ENCODE data around the gene NPTN.
A peak's percentile ranks its signal among the peaks of the same experiment; 100 is the strongest.
"Not testable (repeated sequence)": the region's sequence is repeated elsewhere in the genome, so short reads cannot be mapped to it uniquely, and the experiment has no call there.

The NPTN gene

DNA sequence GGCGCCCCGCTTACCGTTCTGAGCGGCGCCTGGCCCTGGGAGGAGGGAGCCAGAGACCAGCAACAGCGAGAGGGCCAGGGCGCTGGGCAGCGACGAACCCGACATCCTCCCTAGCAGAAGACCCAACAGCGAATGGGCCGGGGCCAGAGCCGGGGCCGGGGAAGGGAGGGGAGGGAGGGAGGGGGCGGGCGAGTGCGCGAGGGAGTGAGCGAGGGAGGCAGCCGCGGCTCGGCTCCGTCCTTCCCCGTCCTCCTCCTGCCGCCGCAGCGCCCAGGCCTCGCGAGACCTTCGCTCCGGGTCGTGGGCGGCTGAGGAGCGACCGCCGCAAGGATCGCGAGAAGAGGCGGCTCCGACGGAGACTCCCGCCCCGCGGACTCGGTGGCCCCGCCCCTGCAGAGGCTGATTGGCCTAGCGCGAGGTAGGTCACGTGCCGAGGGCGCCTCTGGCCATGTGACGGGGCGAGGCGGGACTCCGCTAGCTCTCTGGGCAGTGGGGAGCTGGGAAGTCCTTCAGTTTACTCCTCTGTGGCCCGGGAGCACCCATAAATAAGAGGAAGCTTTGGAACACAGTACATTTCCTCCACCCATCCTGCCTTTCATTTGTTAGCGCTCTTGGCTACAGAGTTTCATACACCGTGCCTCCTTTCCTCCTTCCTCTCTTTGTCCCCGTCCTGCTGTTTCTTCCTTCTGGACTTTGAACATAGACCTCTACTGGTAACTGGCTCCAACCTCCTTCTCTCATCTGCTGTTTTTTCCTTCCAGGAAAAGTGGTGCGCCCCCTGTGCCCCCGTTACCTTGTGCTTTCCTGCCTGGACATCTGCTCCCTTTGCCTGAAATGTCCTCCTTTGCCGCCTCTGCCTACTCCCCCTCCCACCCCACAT, at the start of gene NPTN:
TSS of gene NPTN (minus strand) at position 279 of the 880 bp plus-strand sequence. CDS start at position 105, 174 bp downstream.
- DNase-seq, result peak; percentile 78

DNA sequence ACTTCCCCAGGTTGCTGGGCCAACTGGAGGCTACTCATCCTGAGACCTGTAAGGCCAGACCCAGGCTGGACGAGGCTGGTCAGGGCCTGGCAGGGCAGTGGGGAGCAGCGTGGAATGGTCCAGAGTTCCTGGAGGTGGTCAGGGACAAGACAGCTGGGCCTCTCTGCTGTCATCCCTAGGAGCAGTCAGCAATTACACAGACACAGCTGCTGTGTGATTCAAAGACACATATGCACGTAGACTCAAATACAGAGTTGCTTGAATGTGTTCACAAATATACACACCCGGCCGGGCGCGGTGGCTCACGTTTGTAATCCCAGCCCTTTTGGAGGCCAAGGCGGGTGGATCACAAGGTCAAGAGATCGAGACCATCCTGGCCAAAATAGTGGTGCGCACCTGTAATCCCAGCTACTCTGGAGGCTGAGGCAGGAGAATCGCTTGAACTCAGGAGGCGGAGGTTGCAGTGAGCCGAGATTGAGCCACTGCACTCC, 49.5 kb upstream of the NPTN start:
- no peak for DNase-seq

DNA sequence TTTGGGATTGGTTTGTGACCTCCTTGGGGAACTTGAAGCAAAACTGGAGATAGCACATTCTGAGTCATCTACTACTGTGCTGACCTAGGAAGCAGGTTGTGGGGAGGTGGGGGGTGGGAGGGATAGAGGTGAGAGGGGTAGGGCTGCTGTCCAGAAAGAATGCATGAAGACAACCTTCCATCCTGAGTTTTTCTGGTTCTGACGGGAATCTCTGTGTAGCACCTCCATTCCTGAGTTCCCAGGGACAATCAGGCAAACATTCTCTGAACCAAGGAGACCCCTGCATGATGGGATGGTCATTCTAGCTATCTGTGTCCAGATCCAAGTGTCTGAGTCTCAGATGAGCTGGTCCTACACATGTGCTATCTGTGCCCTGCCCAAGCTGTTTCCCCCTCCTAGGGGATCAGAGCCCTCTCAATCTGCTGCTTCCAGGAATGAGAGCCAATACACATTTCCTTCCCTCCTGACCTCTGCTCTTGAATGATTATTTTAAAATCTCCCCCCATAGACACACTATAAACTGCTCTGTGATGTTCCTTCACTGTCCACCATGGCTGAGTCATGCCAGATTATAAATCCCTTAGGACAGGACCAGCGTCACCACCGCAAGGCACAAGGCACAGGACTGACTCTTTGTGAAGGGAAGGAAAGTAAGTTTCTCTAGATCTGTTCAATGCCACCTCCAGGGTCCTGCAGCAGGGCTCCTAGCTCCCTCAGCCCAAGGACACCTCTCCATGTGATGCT, 48.8 kb upstream of the NPTN start:
- no peak for DNase-seq

DNA sequence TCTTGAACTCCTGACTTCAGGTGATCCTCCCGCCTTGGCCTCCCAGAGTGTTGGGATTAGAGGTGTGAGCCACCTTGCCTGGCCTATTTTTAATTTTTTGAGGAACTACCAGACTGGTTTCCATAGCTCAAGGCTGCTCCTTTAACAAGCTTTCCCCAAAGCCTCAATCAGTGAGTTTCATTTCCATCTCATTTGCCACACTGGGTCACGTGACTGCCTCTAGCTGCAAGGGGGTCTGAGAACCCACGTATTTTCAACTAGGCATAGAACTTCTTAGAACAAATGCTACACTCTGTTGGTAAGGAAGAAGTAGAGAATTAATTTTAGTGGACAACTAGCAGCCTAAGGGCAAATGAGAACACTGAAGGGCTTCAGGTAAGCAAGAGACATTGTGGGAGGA, 47.9 kb upstream of the NPTN start:
- no peak for DNase-seq

DNA sequence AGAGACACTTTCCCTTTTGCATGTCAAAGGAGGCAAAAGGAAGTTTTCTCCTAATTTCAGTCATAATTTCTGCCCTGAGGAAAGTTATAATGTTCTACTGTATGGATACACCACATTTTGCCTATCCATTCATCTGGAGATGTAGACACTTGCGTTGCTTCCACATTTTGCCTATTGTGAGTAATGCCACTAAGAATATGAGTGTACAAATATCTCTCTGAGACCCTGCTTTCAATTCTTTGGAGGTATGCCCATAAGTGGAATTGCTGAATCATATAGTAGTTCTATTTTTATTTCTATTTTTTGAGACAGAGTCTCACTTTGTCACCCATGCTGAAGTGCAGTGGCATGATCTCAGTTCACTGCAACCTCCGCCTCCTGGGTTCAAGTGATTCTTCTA, 47.4 kb upstream of the NPTN start:
- no peak for DNase-seq

DNA sequence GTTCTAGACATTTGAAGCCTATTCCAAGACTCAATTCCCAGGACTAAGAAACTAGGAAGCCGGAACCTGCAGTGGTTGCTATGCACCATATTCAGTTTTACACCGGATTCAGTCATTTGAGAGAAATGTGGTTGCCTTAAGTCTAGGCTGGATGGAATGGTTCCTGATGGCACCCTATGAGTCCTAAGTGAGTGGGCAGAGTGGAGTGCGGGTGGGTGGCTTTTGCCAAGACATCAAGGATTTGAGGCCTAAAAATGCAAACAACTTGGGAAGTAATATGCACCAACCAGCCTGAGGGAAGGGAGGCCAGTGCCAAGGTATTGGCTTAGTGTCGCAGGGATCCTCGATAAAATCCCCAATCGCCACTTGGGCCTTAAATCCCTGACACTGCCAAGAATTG, 46.8 kb upstream of the NPTN start:
- no peak for DNase-seq

DNA sequence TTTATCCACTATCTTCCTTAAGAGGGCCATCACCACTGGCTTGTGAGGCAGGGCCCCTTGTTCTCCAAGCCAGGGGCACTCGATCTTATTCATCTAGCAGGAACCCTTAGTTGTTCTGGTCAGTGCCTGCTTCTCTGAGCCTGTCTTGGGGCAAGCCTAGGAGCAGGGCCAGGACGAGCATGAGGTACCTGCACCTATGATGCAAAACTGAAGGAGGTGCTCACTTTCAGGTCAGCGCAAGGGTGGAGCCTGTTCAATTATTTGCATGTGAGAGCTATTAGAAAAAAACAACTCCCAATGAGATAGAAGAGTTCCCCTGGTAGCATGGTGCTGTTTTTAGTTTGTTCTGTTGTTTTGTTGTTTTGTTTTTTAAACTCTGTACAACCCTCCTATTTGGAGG, 46.0 kb upstream of the NPTN start:
- DNase-seq, result no peak

DNA sequence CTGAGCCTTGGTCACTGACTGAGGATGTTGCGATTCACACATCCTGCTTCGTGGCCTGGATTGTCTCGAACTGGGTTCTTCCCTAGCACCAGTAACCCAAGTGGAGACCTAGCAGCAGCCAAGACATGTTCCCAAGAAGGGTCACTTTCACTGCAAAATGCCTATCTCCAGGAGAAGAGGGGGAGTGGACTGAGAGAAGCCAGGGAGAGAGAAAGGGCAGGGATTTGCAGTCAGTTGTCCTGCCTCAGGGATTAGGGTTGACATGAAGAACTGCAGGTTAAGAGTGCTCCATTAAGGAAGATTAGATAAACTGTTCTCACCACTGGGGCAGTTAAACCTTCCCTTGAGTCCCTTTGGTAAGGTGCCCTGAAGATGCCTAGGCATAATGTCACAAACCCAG, 45.3 kb upstream of the NPTN start:
- DNase-seq, result no peak

DNA sequence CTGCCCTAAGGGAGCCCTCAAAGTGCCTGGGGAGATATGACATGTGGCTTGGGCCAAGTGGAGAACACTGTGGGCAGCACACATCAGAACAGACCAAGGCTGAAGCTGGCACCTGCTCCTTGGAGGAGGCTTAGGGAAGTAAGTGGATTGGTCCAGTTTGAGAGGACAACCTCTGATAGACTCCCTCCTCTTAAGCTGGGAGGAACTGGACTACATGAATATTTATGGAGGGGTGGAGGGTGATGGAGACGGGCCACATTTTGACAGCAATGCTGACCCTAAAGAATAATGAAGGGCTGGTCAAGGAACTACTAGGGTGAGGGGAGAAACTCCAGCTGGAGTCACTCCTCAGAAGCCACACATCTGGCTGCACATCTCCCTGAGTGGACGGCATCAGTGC, 44.5 kb upstream of the NPTN start:
- no peak for DNase-seq

DNA sequence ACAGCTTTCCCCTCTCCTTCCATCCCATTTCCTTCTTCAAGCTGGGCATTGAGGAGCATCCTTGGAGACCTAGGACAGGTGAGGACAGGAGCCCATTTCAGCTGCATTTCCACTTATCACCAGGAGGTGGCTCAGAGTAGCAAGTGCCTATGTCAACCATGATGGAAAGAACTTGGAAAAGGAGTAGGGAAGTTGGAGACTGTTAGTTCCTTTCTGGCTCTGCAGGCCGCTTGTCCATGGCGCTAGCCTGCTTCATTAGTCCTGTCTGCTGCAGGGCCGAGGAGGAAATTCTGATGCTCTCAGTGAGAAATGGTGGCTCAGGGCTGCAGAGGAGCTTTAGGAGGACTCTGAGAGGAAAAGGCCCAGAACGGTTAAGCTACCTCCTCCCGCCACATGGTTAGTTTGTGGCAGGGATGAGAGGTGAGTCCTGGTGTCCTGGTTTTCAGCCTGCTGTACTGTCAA, 44.0 kb upstream of the NPTN start:
- no peak for DNase-seq

DNA sequence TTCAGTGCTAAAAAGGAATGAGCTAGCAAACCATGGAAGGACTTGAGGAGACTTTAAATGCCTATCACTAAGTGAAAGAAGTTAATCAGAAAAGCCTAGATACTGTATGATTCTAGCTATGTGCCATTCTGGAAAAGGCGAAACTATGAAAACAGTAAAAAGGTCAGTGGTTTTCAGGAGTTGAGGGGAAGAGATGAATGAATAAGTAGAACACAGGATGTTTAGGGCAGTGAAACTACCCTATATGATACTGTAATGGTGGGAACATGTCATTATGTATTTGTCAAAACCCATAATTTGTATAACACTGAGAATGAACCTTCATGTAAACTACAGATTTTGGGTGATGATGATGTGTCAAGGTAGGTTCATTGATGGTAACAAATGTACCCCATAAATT, 41.4 kb upstream of the NPTN start:
- no peak for DNase-seq

DNA sequence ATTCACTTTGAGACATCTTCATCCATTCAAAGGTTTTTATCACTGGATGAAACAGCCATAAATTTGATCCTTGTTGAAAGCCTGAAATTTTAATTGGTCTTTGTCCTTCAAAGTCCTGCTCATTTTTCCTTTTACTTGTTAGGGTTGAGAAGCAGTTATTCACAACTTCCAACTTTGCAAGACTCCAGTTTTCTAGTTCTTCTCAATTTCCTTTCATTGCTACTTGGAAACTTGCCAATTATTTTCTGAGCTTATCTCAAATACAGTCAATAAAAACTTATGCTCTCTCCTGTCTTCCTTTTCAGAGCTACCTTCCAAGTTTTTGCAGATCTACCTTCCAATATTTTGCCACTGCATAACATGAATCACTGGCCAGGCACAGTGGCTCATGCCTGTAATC, 27.3 kb upstream of the NPTN start:
- no peak for DNase-seq

DNA sequence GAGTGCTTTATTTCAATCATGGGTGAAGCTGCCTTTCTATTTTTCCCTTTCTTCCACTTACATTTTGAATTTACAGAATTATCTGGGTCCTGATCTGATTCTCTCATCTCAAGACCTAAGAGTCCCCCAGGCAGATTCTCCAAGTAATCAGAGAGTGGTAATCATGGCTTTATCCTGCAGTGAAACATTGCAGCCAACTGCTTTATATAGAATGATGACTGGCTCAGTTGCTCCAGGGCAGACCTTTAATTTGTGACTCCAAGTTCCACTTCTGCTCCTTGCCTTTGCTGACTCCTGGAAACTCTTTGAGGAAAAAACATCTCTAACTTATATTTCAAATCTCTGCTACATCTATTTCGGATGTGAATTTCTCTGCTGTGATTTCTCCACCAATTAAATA, 25.5 kb upstream of the NPTN start:
- DNase-seq, result no peak

DNA sequence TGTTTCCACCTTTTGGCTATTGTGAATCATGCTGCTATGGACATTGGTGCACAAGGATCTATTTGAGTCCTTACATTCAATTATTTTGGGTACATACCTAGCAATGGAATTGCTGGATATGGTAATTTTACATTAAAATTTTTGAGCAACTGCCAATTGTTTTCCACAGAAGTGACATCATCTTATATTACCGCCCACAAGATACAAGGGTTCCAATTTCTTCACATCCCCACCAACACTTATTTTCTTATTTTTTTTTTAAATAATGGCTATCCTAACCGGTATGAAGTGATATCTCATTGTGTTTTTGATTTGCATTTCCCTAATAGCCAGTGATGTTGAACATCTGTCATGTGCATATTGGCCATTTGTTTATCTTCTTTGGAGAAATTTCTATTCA, 22.5 kb upstream of the NPTN start:
- no peak for DNase-seq

DNA sequence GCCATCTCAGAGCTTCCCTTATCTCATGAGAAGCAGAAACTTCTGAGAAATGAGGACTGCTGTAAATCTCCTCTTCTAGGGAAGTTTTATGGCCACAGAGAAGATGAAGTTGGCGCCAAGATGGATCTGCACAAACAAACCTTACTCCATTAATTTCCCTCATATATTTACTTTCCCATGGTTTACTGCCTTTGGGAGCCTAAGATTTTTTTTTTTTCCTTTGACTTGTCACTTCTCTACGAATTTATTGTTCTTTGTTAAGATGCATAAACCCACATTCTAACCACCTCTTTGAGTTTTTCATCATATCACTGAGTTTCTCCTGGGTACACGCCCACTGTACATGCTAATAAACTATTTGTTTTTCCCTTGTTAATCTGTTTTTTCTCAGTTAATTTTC, 21.5 kb upstream of the NPTN start:
- no peak for DNase-seq

DNA sequence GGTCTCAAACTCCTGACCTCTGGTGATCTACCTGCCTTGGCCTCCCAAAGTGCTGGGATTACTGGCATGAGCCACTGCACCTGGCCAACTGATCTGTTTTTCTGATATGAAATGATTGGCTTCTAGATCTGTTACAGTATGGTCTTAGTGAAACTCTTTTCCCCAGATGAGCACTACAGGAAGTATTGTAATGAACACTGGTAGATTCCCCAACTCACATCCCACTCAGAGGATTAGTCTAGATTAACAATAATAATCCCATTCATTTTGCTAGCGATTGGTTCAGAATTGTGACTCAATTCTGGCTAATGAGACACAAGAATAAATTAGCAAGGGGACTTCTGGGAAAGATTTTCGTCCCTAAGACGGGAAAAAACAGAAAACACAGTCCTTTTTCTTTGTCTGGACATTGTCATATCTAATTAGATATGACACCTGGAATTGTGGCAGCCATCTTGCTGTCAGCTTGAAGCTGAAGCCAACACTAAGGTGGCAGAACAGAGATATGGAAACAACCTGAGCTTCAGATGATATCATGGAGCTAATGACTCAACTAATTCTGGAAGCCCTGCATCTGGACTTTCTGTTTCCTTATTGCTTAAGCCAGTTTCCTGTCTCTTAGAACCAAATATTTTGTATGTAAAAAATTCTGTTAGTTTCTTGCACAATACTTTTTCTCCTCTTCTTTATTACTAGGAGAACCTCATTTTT, 17.4 kb upstream of the NPTN start:
- DNase-seq, result no peak

DNA sequence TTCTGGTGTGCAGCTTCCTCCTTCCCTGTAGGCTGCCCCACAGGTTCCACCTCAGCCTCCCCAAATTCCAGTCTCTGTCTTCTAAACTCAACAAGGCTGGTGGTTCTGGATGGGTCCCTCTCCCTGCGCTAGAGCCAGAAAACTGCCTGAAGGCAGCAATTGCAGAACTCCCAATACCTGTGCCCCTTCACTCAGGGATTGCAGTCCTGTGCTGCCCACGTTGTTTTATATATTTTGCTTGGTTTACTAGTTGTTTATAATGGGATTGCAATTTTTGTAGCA, 14.8 kb upstream of the NPTN start:
- DNase-seq, result no peak

DNA sequence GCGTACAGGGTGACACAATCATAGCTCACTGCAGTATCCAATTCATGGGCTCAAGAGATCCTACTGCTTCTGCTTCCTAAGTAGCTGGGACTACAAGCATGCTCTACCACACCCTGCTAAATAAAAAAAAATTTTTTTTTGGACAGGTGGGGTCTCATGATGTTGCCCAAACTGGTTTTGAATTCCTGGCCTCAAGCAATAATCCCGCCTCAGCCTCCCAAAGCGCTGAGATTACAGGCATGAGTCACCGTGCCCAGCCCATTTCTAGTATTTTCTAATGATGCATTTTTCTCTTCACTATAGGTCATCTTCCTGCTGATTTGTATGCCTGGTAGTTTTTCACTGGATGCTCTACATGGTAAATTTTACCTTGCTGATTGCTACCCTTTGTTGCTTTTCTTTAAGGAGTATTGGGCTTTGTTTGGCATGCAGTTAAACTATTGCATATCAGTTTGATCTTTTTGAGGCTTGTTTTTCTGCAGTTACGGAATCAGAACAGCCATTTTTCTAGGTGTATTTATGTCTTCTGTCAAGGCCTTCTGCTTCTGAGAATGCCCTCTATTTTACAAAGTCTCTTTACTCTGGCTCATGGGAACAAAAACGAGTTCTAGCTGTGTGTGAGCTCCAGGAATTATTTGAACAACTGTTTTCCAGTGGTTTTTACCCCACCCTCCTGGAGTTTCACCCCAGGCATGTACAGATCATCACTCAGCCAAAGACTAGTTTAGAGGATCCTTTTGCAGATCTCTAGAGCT, 14.2 kb upstream of the NPTN start:
- DNase-seq, result no peak

DNA sequence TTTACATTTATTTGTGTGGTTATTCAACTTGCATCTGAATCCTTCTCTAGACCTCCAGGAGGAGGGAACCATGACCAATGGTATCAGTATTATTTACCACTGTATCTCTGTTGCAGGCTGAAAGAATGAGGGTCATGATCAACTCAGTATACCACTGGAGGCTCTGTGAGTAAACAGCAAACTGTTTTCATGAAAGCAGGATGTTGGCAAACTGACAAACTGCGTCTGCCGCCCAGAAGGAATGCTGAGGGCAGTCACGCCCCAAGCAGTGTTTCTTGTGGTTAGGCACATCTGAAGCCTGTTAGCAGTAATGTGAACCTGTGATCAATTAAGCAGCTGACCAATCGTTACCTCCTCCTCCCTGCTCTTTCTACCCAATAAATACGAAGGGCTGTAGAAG, 6.3 kb upstream of the NPTN start:
- DNase-seq, result not testable (repeated sequence)

DNA sequence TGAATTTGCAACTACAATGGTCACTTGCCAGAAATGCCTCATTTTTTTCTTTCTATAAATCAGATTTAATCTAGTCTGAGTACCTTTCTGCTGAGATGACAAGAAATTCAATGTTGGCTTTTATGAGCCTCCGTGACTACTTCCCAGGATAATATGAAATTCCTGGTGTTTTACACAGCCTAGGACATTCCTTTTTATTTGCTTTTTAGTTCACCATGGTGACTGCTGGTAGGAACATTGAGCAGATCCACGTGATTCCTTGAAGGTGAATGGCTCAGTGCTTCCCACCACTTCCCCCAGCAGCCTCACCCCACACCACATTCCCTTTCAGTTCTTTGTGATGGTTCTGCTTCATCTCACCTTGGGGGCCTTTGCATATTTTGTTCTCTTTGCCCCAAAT, 4.3 kb upstream of the NPTN start:
- DNase-seq, result no peak

DNA sequence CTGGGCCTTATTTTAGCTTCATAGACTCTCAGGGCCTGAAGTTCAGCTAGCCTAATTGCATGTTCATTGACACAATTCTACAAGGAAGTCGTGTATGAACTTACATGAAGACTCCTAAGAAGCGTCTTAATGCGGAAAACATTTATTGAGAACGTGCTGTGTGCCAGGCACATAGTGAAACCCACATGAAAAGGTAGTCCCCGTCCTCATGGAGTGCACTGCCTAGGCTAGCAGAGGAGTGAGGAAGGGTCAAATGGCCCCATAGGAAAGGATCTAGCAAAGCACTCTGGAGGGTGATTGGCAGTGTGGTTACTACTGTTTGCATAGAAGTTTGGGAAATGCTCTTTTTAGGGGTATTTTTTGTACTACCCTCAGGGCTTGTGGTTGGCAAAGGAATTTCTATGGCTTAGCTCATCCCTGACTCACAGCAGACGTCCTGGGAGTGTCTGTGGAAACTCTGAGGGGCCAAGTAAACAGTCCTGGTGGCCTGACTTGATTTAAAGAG, 854 bp upstream of the NPTN start:
- DNase-seq, result no peak

DNA sequence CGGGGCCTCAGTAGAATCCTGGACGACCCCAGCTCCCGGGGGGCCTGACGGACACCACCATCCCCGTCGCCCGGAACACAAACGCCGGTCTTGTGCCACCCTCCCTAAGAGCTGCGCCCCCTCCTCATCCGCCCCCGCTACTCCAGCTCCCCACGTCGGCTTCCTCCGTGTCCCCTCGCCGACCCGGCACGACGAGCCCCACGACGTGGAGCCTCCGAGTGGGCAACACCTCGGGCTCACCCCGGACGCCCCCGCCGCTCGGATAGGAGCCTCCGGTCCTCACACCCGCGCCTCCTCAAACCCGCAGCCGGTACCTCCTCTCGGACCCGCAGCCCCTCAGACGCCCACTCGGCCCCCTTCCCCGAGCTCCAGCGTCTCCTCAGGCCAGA, 525 bp downstream of the NPTN start:
- no peak for DNase-seq
